Ishikawa (cell line): Measurements from ENCODE around the gene SDHAF3.

Experiments used
- CREB1 ChIP-seq: IDR thresholded peaks from 2 replicates; pipeline ENCODE4 v1.6.1; 2012; ENCODE audit warnings: low read depth
- EGR1 ChIP-seq: IDR thresholded peaks from 2 replicates; pipeline ENCODE4 v1.6.1; 2012
- EP300 ChIP-seq: IDR thresholded peaks from 2 replicates; pipeline ENCODE4 v1.6.1; 2012; ENCODE audit warnings: borderline replicate concordance
- NFIC ChIP-seq: IDR thresholded peaks from 2 replicates; pipeline ENCODE4 v1.6.1; 2012
- REST ChIP-seq: IDR thresholded peaks from 2 replicates; pipeline ENCODE4 v1.6.1; 2012; ENCODE audit warnings: low read depth, mild to moderate bottlenecking
- YY1 ChIP-seq: IDR thresholded peaks from 2 replicates; pipeline ENCODE4 v1.6.1; 2012; ENCODE audit warnings: low read depth

GRCh38 chr7:97090761-97091353 is 26.6 kb upstream of the SDHAF3 start:
- TF ChIP-seq EGR1 (no peak), NFIC (no peak), CREB1 (no peak), EP300 (no peak), YY1 (no peak), REST (no peak)
